Type B pancreatic cell (in vitro differentiated cells): ENCODE measurements around the gene TRIM7. TPM values are rescaled to one million over a fixed set of nuclear protein-coding genes. Genes with fewer than 3 reads are reported as not detected.
A peak's percentile ranks its signal among the peaks of the same experiment; 100 is the strongest.

Experiments used
- DNase-seq: peaks from one replicate; pipeline ENCODE4 v3.0.0; 2021; ENCODE audit warnings: mixed read lengths; ENCODE audit not compliant: unreplicated experiment; ENCODE audit errors: extremely low spot score
- H3K27ac Mint-ChIP-seq: 2 replicates; pipeline ENCODE4 v1.8.0; 2021; ENCODE audit warnings: mild to moderate bottlenecking, mixed read lengths
- H3K27me3 Mint-ChIP-seq: 2 replicates; pipeline ENCODE4 v1.8.0; 2021; ENCODE audit warnings: mixed read lengths
- H3K36me3 Mint-ChIP-seq: 2 replicates; pipeline ENCODE4 v1.8.0; 2021; ENCODE audit warnings: mixed read lengths
- H3K4me1 Mint-ChIP-seq: one replicate; pipeline ENCODE4 v1.8.0; 2021; ENCODE audit warnings: mixed read lengths; ENCODE audit not compliant: unreplicated experiment
- H3K4me3 Mint-ChIP-seq: 2 replicates; pipeline ENCODE4 v1.8.0; 2021; ENCODE audit warnings: mild to moderate bottlenecking, mixed read lengths
- H3K9me3 Mint-ChIP-seq: 2 replicates; pipeline ENCODE4 v1.8.0; 2021; ENCODE audit warnings: mixed read lengths
- CTCF ChIP-seq: fragments of 200-600 bp; sonication (generic); conservative IDR thresholded peaks from 2 replicates; pipeline ENCODE4 v1.5.0; 2021; ENCODE audit warnings: antibody characterized with exemption, mild to moderate bottlenecking
- total RNA-seq: library from RNA; stranded (reverse); gene quantifications from 2 replicates; pipeline ENCODE4 v1.2.1, GENCODE V29; 2021; ENCODE audit warnings: low replicate concordance

TRIM7 gene
- total RNA-seq, 1 donor from 2014 or later = 0.58 TPM

- peaks cover 16% of the 10 kb centered on the region for H3K36me3 Mint-ChIP-seq
- no peak for DNase-seq
- peaks cover 4% of the 10 kb centered on the region for H3K4me1 Mint-ChIP-seq
- H3K9me3 Mint-ChIP-seq = no peaks in the 10 kb centered on the region
- H3K4me3 Mint-ChIP-seq = no peak overlapping the region
- H3K27me3 Mint-ChIP-seq = no peaks in the 10 kb centered on the region
- no peak overlapping the region for H3K27ac Mint-ChIP-seq
- TF ChIP-seq CTCF = no peak
Measured at GRCh38 chr5:181230551-181230950, 25.6 kb upstream of the TRIM7 start.

- Mint-ChIP-seq H3K4me1 (peaks cover 4% of the 10 kb centered on the region), H3K4me3 (no peak overlapping the region), H3K9me3 (no peaks in the 10 kb centered on the region), H3K27me3 (no peaks in the 10 kb centered on the region), H3K36me3 (peaks cover 13% of the 10 kb centered on the region), H3K27ac (no peak overlapping the region)
- DNase-seq = no peak
- TF ChIP-seq CTCF = no peak
Measured at GRCh38 chr5:181229996-181230395, 25.0 kb upstream of the TRIM7 start.

GRCh38 chr5:181224390-181225229 lies 19.6 kb upstream of the TRIM7 start:
- H3K27ac Mint-ChIP-seq = peak overlapping the region; percentile 100
- TF ChIP-seq CTCF = no peak
- H3K36me3 Mint-ChIP-seq = peaks cover 13% of the 10 kb centered on the region
- peak overlapping the region; percentile 99 for H3K4me3 Mint-ChIP-seq
- no peaks in the 10 kb centered on the region for H3K9me3 Mint-ChIP-seq
- peaks cover 13% of the 10 kb centered on the region for H3K27me3 Mint-ChIP-seq
- DNase-seq = no peak
- H3K4me1 Mint-ChIP-seq = peaks cover 25% of the 10 kb centered on the region

GRCh38 chr5:181223729-181224389 lies 18.9 kb upstream of the TRIM7 start:
- H3K27ac Mint-ChIP-seq = peak overlapping the region; percentile 100
- peak overlapping the region; percentile 99 for H3K4me3 Mint-ChIP-seq
- DNase-seq = no peak
- peaks cover 25% of the 10 kb centered on the region for H3K4me1 Mint-ChIP-seq
- no peaks in the 10 kb centered on the region for H3K9me3 Mint-ChIP-seq
- no peak for TF ChIP-seq CTCF
- H3K27me3 Mint-ChIP-seq = peaks cover 13% of the 10 kb centered on the region
- H3K36me3 Mint-ChIP-seq = peaks cover 9% of the 10 kb centered on the region

GRCh38 chr5:181223058-181223728 lies 18.2 kb upstream of the TRIM7 start, which contains the start of gene TRIM41:
TRIM41 (plus strand) TSS chr5:181223281; CDS start chr5:181224000, 719 bp downstream.
- Mint-ChIP-seq H3K4me1 (peaks cover 27% of the 10 kb centered on the region), H3K27ac (peak within 1 kb of the TSS; percentile 100), H3K36me3 (peaks cover 11% of the 10 kb centered on the region), H3K27me3 (peaks cover 16% of the 10 kb centered on the region), H3K9me3 (no peaks in the 10 kb centered on the region), H3K4me3 (peak within 1 kb of the TSS; percentile 99)
- DNase-seq = peak; percentile 99
- peak; percentile 10 for TF ChIP-seq CTCF
